Smooth muscle cell (in vitro differentiated cells): ENCODE data around the gene CAND2. TPM values are rescaled to one million over a fixed set of nuclear protein-coding genes. Genes with fewer than 3 reads are reported as not detected.

ENCODE experiments used
- DNase-seq: peaks from one replicate; lab custom pipeline; 2025; ENCODE audit not compliant: unreplicated experiment; lab: John Stamatoyannopoulos, UW
- H2AFZ ChIP-seq: fragments of 200-600 bp; sonication (generic); 2 replicates; pipeline ENCODE4 v1.6.0; 2016; ENCODE audit warnings: antibody characterized with exemption, low read depth, mild to moderate bottlenecking
- H3F3A ChIP-seq: fragments of 200-600 bp; sonication (generic); 2 replicates; pipeline ENCODE4 v1.6.0; 2017; ENCODE audit warnings: antibody characterized with exemption, low read depth
- H3K27ac ChIP-seq: fragments of 200-600 bp; sonication (generic); 2 replicates; pipeline ENCODE4 v1.5.1; 2016; ENCODE audit warnings: low read depth, mild to moderate bottlenecking
- H3K27me3 ChIP-seq: fragments of 200-600 bp; sonication (generic); 2 replicates; pipeline ENCODE4 v1.6.1; 2016; ENCODE audit warnings: low read depth, mild to moderate bottlenecking
- H3K36me3 ChIP-seq: fragments of 200-600 bp; sonication (generic); 2 replicates; pipeline ENCODE4 v1.5.1; 2016; ENCODE audit warnings: low read depth
- H3K4me1 ChIP-seq: fragments of 200-600 bp; sonication (generic); 2 replicates; pipeline ENCODE4 v1.5.1; 2016; ENCODE audit warnings: low read depth
- H3K4me2 ChIP-seq: fragments of 200-600 bp; sonication (generic); 2 replicates; pipeline ENCODE4 v1.6.0; 2016; ENCODE audit warnings: mild to moderate bottlenecking
- H3K4me3 ChIP-seq: fragments of 200-600 bp; sonication (generic); 2 replicates; pipeline ENCODE4 v1.5.1; 2016; ENCODE audit warnings: mild to moderate bottlenecking
- H3K79me2 ChIP-seq: fragments of 200-600 bp; sonication (generic); 2 replicates; pipeline ENCODE4 v1.6.0; 2016; ENCODE audit warnings: low read depth, mild to moderate bottlenecking
- H3K9ac ChIP-seq: fragments of 200-600 bp; sonication (generic); 2 replicates; pipeline ENCODE4 v1.6.0; 2016; ENCODE audit warnings: low read depth
- H3K9me3 ChIP-seq: fragments of 200-600 bp; sonication (generic); replicated peaks from 2 replicates; pipeline ENCODE4 v1.5.1; 2016; ENCODE audit warnings: low read depth
- H4K20me1 ChIP-seq: fragments of 200-600 bp; sonication (generic); 2 replicates; pipeline ENCODE4 v1.6.0; 2016; ENCODE audit warnings: low read depth
- CTCF ChIP-seq: fragments of 200-600 bp; sonication (generic); IDR thresholded peaks from 2 replicates; pipeline ENCODE4 v1.5.1; 2017; ENCODE audit warnings: borderline replicate concordance, mild to moderate bottlenecking, antibody characterized with exemption; ENCODE audit not compliant: insufficient read depth, poor library complexity, severe bottlenecking
- WGBS: methylation state at CpG from one replicate; pipeline ENCODE4 v1.1.7; 2016; ENCODE audit warnings: low lambda C conversion rate; 5-methylcytosine and 5-hydroxymethylcytosine counted together
- polyA plus RNA-seq: library from polyadenylated mRNA; unstranded; fragments of >200 nt; fragmentation: Nextera tagmentation; extraction: Ambion mirVana; gene quantifications from 2 replicates; pipeline ENCODE4 v1.2.1, GENCODE V29; 2016
- total RNA-seq: library from RNA; depleted of rRNA; stranded (reverse); fragments of >200 nt; gene quantifications from 2 replicates; pipeline ENCODE4 v1.2.3, GENCODE V29; 2014

Gene CAND2
- total and polyA plus RNA-seq, 2 experiments from 2014 or later = 2.1 to 2.7 TPM

GRCh38 chr3:12862387-12862786, 65.9 kb downstream of the CAND2 start:
- Histone ChIP-seq H4K20me1 (no peaks in the 10 kb centered on the region), H3F3A (no peaks in the 10 kb centered on the region), H3K4me3 (no peak overlapping the region), H3K9me3 (no peaks in the 10 kb centered on the region), H3K27me3 (no peaks in the 10 kb centered on the region), H3K4me2 (no peak overlapping the region), H2AFZ (no peak overlapping the region), H3K9ac (no peak overlapping the region), H3K4me1 (no peaks in the 10 kb centered on the region), H3K36me3 (no peaks in the 10 kb centered on the region), H3K79me2 (no peaks in the 10 kb centered on the region), H3K27ac (no peak overlapping the region)
- 95% methylated on average over 8 of the region's 8 CpGs for WGBS
- no peak for DNase-seq
- no peak for TF ChIP-seq CTCF

GRCh38 chr3:12865271-12865670, 68.8 kb downstream of the CAND2 start:
- peaks cover 7% of the 10 kb centered on the region for H3K27me3 ChIP-seq
- 85% methylated on average over 4 of the region's 4 CpGs for WGBS
- H3K79me2 ChIP-seq = no peaks in the 10 kb centered on the region

GRCh38 chr3:12866836-12867235, 70.4 kb downstream of the CAND2 start:
- DNase-seq = no peak
- no peak overlapping the region for H3K27ac ChIP-seq
- peaks cover 14% of the 10 kb centered on the region for H3K27me3 ChIP-seq
- H3K4me3 ChIP-seq = no peak overlapping the region
- H3K9ac ChIP-seq = no peak overlapping the region
- no peaks in the 10 kb centered on the region for H3F3A ChIP-seq
- H3K9me3 ChIP-seq = no peaks in the 10 kb centered on the region
- no peaks in the 10 kb centered on the region for H3K79me2 ChIP-seq
- no peak for TF ChIP-seq CTCF
- H3K4me2 ChIP-seq = no peak overlapping the region
- WGBS = 87% methylated on average over 6 of the region's 6 CpGs
- no peaks in the 10 kb centered on the region for H4K20me1 ChIP-seq
- H2AFZ ChIP-seq = no peak overlapping the region
- no peaks in the 10 kb centered on the region for H3K36me3 ChIP-seq
- H3K4me1 ChIP-seq = peaks cover 8% of the 10 kb centered on the region

More at GRCh38 chr3:12865271-12865670, 68.8 kb downstream of the CAND2 start:
- Histone ChIP-seq H3K9ac (no peak overlapping the region), H3K4me1 (peaks cover 8% of the 10 kb centered on the region), H3K27ac (no peak overlapping the region), H4K20me1 (no peaks in the 10 kb centered on the region), H3K4me2 (no peak overlapping the region), H2AFZ (no peak overlapping the region), H3K9me3 (no peaks in the 10 kb centered on the region), H3K36me3 (no peaks in the 10 kb centered on the region), H3F3A (no peaks in the 10 kb centered on the region), H3K4me3 (no peak overlapping the region)
- no peak for TF ChIP-seq CTCF
- no peak for DNase-seq
